ENCODE results near the gene MYLK.

Gene MYLK

DNA sequence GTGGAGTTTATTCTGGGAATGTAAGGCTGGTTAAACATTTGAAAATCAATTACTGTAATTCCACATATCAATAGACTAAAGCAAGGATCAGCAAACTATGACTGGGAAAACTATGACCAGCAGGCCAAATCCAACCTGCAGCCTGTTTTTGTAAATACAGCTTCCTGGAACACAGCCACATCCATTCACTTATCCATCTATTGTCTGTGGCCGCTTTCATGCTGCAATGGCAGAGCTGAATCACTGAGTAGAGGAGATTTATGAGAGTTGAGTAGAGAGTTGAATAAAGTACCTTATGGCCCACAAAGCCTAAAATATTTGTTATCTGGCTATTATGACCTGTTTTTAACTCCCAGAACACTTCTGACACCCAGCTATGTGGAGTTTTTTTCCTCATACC, 12.2 kb downstream of the MYLK start:
- DNase-seq = no peak

- no peak for DNase-seq
Measured at GRCh38 chr3:123870033-123870432, 14.1 kb downstream of the MYLK start.

GRCh38 chr3:123869165-123869564, 15.0 kb downstream of the MYLK start:
- DNase-seq = no peak

- DNase-seq = no peak
Measured at GRCh38 chr3:123864706-123865105, 19.4 kb downstream of the MYLK start.

DNA sequence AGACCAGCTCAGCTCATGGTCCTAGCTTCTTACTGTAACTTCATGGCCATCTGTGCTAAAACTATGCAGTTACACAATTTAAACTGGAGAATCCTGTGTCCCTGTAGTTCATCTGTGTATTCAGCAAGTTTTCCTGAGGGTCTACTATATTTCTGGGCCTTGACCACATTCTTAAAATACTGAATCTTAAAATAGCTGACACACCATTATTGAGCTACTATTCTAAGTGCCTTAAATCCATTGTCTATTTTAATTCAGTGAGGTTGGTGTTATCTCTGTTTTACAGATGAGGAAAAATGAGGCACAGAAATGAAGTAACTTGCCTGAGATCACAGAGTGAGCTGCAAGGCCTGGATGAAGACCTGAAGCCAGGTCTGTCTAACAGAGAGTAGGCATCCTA, 22.0 kb downstream of the MYLK start:
- no peak for DNase-seq

DNA sequence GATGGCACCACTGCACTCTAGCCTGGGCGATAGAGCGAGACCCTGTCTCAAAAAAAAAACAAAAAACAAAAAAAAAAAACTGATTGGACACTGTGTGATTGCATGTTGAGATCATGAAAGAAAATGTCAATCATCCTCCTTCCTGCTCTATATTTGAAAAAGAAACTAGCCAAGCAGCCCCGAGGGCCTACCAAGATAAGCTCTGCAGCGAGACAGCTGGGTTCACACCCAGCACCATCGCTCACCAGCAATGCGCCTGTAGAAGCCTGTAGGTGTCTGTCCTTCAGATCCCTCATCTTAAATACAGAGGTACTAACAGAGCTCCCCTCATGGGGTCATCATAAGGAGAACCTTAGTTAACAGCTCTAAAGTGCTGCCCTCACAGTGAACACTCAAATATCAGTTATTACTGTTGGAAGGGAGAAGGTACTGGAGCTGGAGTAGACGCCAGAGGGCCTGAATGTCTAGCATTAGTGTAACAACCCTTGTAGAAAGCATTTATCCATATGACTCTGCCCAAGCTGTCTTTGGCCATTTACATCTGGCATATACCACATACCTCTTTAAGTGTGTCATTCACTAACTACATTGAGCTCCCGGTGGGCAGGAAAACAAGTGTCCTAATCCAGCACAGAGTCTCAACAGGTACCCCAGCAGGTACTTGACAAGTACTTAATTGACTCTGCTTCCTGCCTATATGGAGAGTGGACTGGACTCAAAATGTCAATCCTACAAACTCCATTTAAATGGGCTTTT, 22.9 kb downstream of the MYLK start:
- no peak for DNase-seq

- no peak for DNase-seq
Measured at GRCh38 chr3:123859177-123859576, 25.0 kb downstream of the MYLK start.

DNA sequence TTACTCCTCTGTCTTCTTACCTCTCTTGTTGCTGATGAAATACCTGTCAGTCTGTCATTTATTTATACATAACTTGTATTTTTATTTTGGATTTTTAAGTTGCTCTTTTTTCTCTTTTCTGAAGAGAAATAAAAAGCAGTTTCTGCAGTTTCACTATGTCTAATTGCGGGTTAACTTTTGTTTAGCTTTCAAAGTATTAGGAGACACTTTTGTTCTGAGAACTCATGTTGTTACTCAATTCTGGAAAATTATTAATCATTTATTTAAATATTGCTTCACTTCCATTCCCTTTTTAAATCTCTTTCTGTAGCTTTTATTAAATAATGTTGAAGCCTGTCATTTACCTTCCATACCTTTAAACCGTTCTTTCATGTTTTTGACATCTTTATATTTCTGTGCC, 29.2 kb downstream of the MYLK start:
- no peak for DNase-seq

- no peak for DNase-seq
Measured at GRCh38 chr3:123853686-123854372, 30.3 kb downstream of the MYLK start.

GRCh38 chr3:123847209-123847608, 36.9 kb downstream of the MYLK start:
- no peak for DNase-seq

DNA sequence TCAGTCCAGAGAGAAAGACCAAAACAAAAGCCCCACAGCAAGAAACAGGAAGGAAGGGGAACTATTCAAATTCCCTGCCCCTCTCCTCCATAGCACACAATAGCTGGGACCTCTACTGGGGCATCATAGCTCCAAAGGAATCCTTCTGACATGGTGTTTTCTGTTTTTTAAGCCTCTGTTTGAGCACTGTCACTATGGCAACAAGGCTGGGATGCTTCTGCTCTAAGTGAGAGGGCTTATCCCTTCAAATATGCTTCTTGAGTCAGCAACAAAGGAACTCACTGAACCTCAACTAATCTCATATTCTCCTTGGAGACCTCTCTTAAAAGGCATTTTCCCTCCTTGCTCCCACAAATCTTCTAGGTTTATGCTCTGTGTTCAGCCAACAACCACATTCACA, 40.5 kb downstream of the MYLK start:
- DNase-seq = no peak

GRCh38 chr3:123842711-123843110, 41.4 kb downstream of the MYLK start:
- DNase-seq = no peak

- no peak for DNase-seq
Measured at GRCh38 chr3:123841476-123842238, 42.5 kb downstream of the MYLK start.

GRCh38 chr3:123840961-123841360, 43.2 kb downstream of the MYLK start:
- DNase-seq = no peak

DNA sequence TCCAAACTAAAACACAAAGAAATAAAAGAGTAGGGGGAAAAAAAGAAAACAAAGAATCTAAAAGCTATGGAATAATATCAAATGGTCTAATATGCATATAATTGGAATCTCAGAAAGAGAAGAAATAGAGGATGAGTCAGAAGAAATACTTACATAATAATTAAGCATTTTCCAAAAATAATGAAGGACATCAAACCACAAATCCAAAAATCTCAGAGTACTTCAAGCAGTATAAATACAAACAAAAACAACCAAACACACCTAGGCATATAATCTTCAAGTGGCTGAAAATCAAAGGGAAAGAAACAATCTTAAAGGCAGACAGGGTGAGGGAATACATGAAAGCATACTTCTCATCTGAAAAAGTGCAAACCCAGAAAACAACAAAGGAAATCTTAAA, 46.3 kb downstream of the MYLK start:
- no peak for DNase-seq

GRCh38 chr3:123834631-123835030, 49.5 kb downstream of the MYLK start:
- no peak for DNase-seq

DNA sequence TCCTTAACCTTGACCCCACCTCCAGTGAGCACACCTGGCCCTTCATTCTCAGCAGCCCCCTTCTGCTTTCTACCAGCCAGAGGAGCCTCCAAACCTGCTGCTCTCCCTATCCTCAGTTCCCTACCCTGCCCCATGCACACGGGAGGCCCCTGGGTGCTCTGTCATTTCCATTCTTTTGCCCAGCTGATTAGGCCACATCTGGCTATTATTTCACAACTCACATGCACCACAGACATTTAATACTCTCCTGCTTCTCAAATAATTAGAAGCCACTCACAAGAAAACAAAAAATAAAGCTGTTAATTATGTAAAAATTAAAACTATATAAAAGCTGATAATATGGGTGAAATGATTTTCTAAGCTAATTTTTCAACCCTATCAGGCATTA, 50.7 kb downstream of the MYLK start:
- DNase-seq = no peak

DNA sequence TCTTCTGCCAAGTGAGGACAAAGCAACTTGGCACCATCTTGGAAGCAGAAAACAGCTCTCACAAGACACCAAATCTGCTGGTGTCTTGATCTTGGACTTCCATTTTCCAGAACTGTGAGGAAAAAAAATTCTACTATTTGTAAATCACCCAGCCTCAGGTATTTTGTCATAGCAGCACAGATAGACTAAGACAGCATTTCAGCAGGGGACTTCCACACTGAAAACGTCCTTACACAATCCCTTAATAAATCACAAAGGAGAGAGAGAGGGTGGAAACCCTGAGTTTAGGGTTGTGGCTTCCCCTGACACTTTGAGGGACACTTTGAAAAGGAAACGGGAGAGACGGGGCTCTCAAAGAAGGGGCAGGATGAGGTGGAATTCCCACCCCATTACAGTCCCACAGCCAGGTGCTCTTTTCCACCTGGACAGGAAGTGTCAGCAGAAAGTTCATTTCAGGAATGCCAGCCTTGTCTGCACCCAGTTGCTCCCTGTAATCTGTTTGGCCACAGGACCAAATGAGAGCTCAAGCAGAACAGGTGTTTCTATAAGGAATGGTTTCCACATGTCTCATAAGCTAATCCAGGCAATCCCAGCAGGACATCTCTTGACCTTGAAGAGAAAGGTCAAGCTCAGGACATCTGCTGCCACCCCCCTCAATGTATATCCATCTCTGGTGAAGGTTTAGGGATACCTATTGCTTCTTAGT, 51.3 kb downstream of the MYLK start:
- no peak for DNase-seq

- no peak for DNase-seq
Measured at GRCh38 chr3:123831420-123831819, 52.7 kb downstream of the MYLK start.

GRCh38 chr3:123821920-123822319, 62.2 kb downstream of the MYLK start:
- no peak for DNase-seq

DNA sequence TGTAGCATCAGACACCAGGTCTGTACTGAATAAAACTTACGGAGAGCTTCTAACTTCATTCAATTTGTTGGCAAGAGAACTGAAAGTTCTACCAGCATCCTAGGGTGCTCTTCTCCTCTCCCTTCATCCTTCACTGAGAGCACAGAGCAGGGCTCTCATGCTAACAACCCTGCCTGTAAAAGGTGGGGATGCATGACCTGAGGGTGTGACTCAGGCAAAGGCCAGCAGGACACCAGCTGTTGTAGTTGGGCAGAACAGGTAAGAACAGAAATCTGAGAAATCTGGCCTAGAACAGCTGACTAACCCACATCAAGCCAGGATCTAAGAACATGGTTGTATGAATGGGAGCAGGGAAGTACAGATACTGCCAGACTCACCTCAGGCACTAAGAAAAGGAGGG, 64.2 kb downstream of the MYLK start:
- no peak for DNase-seq

- no peak for DNase-seq
Measured at GRCh38 chr3:123818921-123819429, 65.2 kb downstream of the MYLK start.

DNA sequence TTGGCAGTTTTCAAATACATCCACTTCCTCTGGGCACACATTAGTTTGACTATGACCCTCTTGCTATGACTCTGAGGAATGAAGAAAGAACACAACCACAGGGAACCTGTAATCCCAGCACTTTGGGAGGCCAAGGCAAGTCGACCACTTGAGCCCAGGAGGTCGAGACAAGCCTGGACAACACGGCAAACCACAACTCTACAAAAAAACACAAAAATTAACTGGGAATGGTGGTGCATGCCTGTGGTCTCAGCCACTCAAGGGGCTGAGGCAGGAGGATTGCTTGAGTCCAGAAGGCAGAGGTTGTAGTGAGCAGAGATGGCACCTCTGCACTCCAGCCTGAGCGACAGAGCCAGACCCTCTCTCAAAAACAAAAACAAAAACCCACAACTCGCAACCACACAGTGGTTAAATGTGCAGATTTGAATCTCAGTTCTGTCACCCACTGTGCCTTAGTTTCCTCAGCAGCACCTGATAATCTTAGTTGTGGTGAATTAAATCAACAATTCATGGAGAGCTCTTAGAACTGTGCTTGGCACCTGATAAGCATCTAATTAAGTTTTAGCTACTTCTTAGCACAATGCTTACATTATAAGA, 65.7 kb downstream of the MYLK start:
- DNase-seq = no peak

All from stimulated activated naive CD4-positive, alpha-beta T cell (primary cell).